HepG2 (cell line): ENCODE measurements around the gene SLC16A3. TPM values are rescaled to one million over a fixed set of nuclear protein-coding genes. Genes with fewer than 3 reads are reported as not detected.
A peak's percentile ranks its signal among the peaks of the same experiment; 100 is the strongest.

ENCODE experiments used
- DRAP1 ChIP-seq: IDR thresholded peaks from 2 replicates; pipeline ENCODE4 v1.6.1; 2016; ENCODE audit warnings: missing genetic modification reagents, missing compliant biosample characterization
- HOXA3 ChIP-seq: sonication (generic); formaldehyde crosslinking; IDR thresholded peaks from 2 replicates; pipeline ENCODE4 v1.5.0; 2020; ENCODE audit warnings: missing genetic modification reagents
- NRL ChIP-seq: sonication (generic); formaldehyde crosslinking; IDR thresholded peaks from 2 replicates; pipeline ENCODE4 v1.5.0; 2020; ENCODE audit warnings: missing genetic modification reagents, mild to moderate bottlenecking, moderate library complexity, borderline replicate concordance
- TCF7L2 ChIP-seq: IDR thresholded peaks from 2 replicates; pipeline ENCODE4 v1.6.1; 2011; ENCODE audit warnings: mild to moderate bottlenecking, low read depth, low read length, moderate library complexity
- TSC22D2 ChIP-seq: sonication (generic); formaldehyde crosslinking; IDR thresholded peaks from 2 replicates; pipeline ENCODE4 v1.5.1; 2020; ENCODE audit warnings: missing genetic modification reagents, mild to moderate bottlenecking, borderline replicate concordance
- ZNF280B ChIP-seq: sonication (generic); formaldehyde crosslinking; IDR thresholded peaks from 2 replicates; pipeline ENCODE4 v1.5.0; 2020; ENCODE audit warnings: missing genetic modification reagents, mild to moderate bottlenecking, borderline replicate concordance
- ZNF558 ChIP-seq: sonication (generic); formaldehyde crosslinking; IDR thresholded peaks from 2 replicates; pipeline ENCODE4 v1.9.0; 2022; ENCODE audit warnings: mild to moderate bottlenecking, missing genetic modification reagents, borderline replicate concordance
- ZNF598 ChIP-seq: sonication (generic); formaldehyde crosslinking; IDR thresholded peaks from 2 replicates; pipeline ENCODE4 v1.5.1; 2020; ENCODE audit warnings: mild to moderate bottlenecking, missing genetic modification reagents, borderline replicate concordance
- ZNF687 ChIP-seq: sonication (generic); formaldehyde crosslinking; IDR thresholded peaks from 2 replicates; pipeline ENCODE4 v1.5.1; 2020; ENCODE audit warnings: mild to moderate bottlenecking, missing genetic modification reagents, moderate library complexity
- polyA plus RNA-seq, 8 experiments: library from polyadenylated mRNA; depleted of rRNA in 3 of 8; stranded (reverse) in 7 of 8; unstranded in 1 of 8; fragments of >200 nt; fragmentation: Illumina TruSeq in 4 of 8; extraction: Trizol in 4 of 8; gene quantifications; 2 replicates each; pipeline versions ENCODE4 v1.2.1 to v1.2.3, GENCODE V29; 2011 to 2016; ENCODE audit warnings: low read depth in 4 of 8, missing spikeins in 1 of 8, mixed read lengths in 1 of 8; ENCODE audit not compliant: insufficient read depth in 1 of 8
- total RNA-seq, 5 experiments: library from RNA; depleted of rRNA; stranded (reverse); fragments of >200 nt; fragmentation: Illumina TruSeq; extraction: Trizol; gene quantifications; 2 replicates each; pipeline ENCODE4 v1.2.3, GENCODE V29; 2016; ENCODE audit warnings: low read depth in 1 of 5
- TF ChIP-seq, protein P1 (sequence below): sonication (generic); formaldehyde crosslinking; IDR thresholded peaks from 2 replicates; pipeline ENCODE4 v1.4.0; 2020; ENCODE audit warnings: mild to moderate bottlenecking, missing genetic modification reagents
- TF ChIP-seq, protein P2 (sequence below): sonication (generic); formaldehyde crosslinking; IDR thresholded peaks from 2 replicates; pipeline ENCODE4 v1.8.0; 2022; ENCODE audit warnings: low read depth, missing genetic modification reagents
- TF ChIP-seq, protein P3 (sequence below): sonication (generic); formaldehyde crosslinking; IDR thresholded peaks from 2 replicates; pipeline ENCODE4 v1.9.0; 2021; ENCODE audit warnings: missing genetic modification reagents, mild to moderate bottlenecking, borderline replicate concordance

SLC16A3 gene
- total and polyA plus RNA-seq, 2 of the 13 experiments (the other 11 are each of a cell fraction or from before 2014, with no cell fraction given): 242 to 349 TPM

GRCh38 chr17:82234211-82235055 is 5.6 kb downstream of the SLC16A3 start (continued):
- TF ChIP-seq ZNF687 (CRISPR knock-in tag) (peak; percentile 13; the same call in 1 of the 2 replicates), HOXA3 (CRISPR knock-in tag) (peak; percentile 5; the same call in 1 of the 2 replicates), TCF7L2 (no peak), DRAP1 (CRISPR knock-in tag) (no peak), ZNF280B (peak; percentile 4; the same call in 1 of the 2 replicates), ZNF558 (no peak), NRL (CRISPR knock-in tag) (no peak), ZNF598 (CRISPR knock-in tag) (no peak), TSC22D2 (no peak)
- TF ChIP-seq, protein P1, sequence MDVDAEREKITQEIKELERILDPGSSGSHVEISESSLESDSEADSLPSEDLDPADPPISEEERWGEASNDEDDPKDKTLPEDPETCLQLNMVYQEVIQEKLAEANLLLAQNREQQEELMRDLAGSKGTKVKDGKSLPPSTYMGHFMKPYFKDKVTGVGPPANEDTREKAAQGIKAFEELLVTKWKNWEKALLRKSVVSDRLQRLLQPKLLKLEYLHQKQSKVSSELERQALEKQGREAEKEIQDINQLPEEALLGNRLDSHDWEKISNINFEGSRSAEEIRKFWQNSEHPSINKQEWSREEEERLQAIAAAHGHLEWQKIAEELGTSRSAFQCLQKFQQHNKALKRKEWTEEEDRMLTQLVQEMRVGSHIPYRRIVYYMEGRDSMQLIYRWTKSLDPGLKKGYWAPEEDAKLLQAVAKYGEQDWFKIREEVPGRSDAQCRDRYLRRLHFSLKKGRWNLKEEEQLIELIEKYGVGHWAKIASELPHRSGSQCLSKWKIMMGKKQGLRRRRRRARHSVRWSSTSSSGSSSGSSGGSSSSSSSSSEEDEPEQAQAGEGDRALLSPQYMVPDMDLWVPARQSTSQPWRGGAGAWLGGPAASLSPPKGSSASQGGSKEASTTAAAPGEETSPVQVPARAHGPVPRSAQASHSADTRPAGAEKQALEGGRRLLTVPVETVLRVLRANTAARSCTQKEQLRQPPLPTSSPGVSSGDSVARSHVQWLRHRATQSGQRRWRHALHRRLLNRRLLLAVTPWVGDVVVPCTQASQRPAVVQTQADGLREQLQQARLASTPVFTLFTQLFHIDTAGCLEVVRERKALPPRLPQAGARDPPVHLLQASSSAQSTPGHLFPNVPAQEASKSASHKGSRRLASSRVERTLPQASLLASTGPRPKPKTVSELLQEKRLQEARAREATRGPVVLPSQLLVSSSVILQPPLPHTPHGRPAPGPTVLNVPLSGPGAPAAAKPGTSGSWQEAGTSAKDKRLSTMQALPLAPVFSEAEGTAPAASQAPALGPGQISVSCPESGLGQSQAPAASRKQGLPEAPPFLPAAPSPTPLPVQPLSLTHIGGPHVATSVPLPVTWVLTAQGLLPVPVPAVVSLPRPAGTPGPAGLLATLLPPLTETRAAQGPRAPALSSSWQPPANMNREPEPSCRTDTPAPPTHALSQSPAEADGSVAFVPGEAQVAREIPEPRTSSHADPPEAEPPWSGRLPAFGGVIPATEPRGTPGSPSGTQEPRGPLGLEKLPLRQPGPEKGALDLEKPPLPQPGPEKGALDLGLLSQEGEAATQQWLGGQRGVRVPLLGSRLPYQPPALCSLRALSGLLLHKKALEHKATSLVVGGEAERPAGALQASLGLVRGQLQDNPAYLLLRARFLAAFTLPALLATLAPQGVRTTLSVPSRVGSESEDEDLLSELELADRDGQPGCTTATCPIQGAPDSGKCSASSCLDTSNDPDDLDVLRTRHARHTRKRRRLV (CRISPR knock-in tag): no peak
- TF ChIP-seq, protein P2, sequence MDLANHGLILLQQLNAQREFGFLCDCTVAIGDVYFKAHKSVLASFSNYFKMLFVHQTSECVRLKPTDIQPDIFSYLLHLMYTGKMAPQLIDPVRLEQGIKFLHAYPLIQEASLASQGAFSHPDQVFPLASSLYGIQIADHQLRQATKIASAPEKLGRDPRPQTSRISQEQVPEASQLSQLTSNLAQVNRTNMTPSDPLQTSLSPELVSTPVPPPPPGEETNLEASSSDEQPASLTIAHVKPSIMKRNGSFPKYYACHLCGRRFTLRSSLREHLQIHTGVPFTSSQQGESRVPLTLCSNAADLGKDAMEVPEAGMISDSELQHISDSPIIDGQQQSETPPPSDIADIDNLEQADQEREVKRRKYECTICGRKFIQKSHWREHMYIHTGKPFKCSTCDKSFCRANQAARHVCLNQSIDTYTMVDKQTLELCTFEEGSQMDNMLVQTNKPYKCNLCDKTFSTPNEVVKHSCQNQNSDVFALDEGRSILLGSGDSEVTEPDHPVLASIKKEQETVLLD: no peak
- TF ChIP-seq, protein P3, sequence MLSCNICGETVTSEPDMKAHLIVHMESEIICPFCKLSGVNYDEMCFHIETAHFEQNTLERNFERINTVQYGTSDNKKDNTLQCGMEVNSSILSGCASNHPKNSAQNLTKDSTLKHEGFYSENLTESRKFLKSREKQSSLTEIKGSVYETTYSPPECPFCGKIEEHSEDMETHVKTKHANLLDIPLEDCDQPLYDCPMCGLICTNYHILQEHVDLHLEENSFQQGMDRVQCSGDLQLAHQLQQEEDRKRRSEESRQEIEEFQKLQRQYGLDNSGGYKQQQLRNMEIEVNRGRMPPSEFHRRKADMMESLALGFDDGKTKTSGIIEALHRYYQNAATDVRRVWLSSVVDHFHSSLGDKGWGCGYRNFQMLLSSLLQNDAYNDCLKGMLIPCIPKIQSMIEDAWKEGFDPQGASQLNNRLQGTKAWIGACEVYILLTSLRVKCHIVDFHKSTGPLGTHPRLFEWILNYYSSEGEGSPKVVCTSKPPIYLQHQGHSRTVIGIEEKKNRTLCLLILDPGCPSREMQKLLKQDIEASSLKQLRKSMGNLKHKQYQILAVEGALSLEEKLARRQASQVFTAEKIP (CRISPR knock-in tag): no peak
